Fibroblast of lung (primary cell): ENCODE measurements around the gene KRT74. TPM values are rescaled to one million over a fixed set of nuclear protein-coding genes. Genes with fewer than 3 reads are reported as not detected.
"Not testable (repeated sequence)": the region's sequence is repeated elsewhere in the genome, so short reads cannot be mapped to it uniquely, and the experiment has no call there.

Experiments
- DNase-seq, 2 donors: peaks; one replicate each; pipeline versions ENCODE4 v3.0.0 to v3.0.0-alpha.2; 2010; ENCODE audit warnings: low read depth in 2 of 2
- H2AFZ ChIP-seq: 2 replicates; pipeline ENCODE4 v1.5.1; 2012; ENCODE audit warnings: low read length, control low read depth, inconsistent platforms
- H3K27ac ChIP-seq: 2 replicates; pipeline ENCODE4 v1.5.1; 2011; ENCODE audit warnings: low read length, control low read depth; ENCODE audit not compliant: insufficient read depth
- H3K27me3 ChIP-seq: 2 replicates; pipeline ENCODE4 v1.5.1; 2011; ENCODE audit warnings: mild to moderate bottlenecking, low read length; ENCODE audit not compliant: control insufficient read depth, insufficient read depth
- H3K36me3 ChIP-seq: 2 replicates; pipeline ENCODE4 v1.5.1; 2011; ENCODE audit warnings: low read length; ENCODE audit not compliant: control insufficient read depth, insufficient read depth
- H3K4me1 ChIP-seq: 2 replicates; pipeline ENCODE4 v1.5.1; 2011; ENCODE audit warnings: low read length; ENCODE audit not compliant: control insufficient read depth, insufficient read depth; ENCODE audit errors: extremely low read depth
- H3K4me2 ChIP-seq: 2 replicates; pipeline ENCODE4 v1.5.1; 2011; ENCODE audit warnings: low read length, control low read depth; ENCODE audit not compliant: insufficient read depth; ENCODE audit errors: extremely low read depth
- H3K4me3 ChIP-seq, 4 experiments: fragments of 200-600 bp in 1 of 4; sonication (generic) in 1 of 4; replicated peaks in 1 of 4; 2 replicates each; pipeline ENCODE4 v1.5.1; 2011 to 2016; ENCODE audit warnings: low read length in 4 of 4, low read depth in 3 of 4, mild to moderate bottlenecking in 3 of 4, control low read depth in 2 of 4, inconsistent platforms in 1 of 4, mixed read lengths in 1 of 4; ENCODE audit not compliant: insufficient read depth in 1 of 4; ENCODE audit errors: control extremely low read depth in 1 of 4
- H3K79me2 ChIP-seq: 2 replicates; pipeline ENCODE4 v1.5.1; 2012; ENCODE audit warnings: mild to moderate bottlenecking, low read length, inconsistent platforms; ENCODE audit not compliant: control insufficient read depth, insufficient read depth
- H3K9ac ChIP-seq: 2 replicates; pipeline ENCODE4 v1.5.1; 2011; ENCODE audit warnings: mild to moderate bottlenecking, low read length, control low read depth; ENCODE audit not compliant: insufficient read depth
- H3K9me3 ChIP-seq: 2 replicates; pipeline ENCODE4 v1.5.1; 2012; ENCODE audit warnings: low read depth, low read length; ENCODE audit not compliant: control insufficient read depth, insufficient read depth
- H4K20me1 ChIP-seq: 2 replicates; pipeline ENCODE4 v1.5.1; 2011; ENCODE audit warnings: low read length; ENCODE audit not compliant: control insufficient read depth, insufficient read depth; ENCODE audit errors: extremely low read depth
- EZH2 ChIP-seq: IDR thresholded peaks from 2 replicates; pipeline ENCODE4 v1.5.1; 2012; ENCODE audit warnings: low read length, control low read depth, mild to moderate bottlenecking; ENCODE audit errors: missing control alignments
- polyA plus RNA-seq, 2 donors: library from polyadenylated mRNA; depleted of rRNA in 1 of 2; stranded (reverse) in 1 of 2; unstranded in 1 of 2; fragments of >200 nt; gene quantifications; 2 replicates each; pipeline ENCODE4 v1.2.1, GENCODE V29; 2011 to 2012; ENCODE audit warnings: missing spikeins in 1 of 2
- total RNA-seq: library from RNA; depleted of rRNA; stranded (reverse); fragments of >200 nt; gene quantifications from 2 replicates; pipeline ENCODE4 v1.2.1, GENCODE V29; 2014
- TF ChIP-seq, protein P1 (sequence below), 2 donors: IDR thresholded peaks in 1 of 2; conservative IDR thresholded peaks in 1 of 2; 1 replicate in 1 of 2; 2 replicates in 1 of 2; pipeline ENCODE4 v1.5.1; 2011 to 2012; ENCODE audit warnings: low read length in 2 of 2, control low read depth in 1 of 2, inconsistent platforms in 1 of 2, low read depth in 1 of 2, mild to moderate bottlenecking in 1 of 2

KRT74 gene
- total and polyA plus RNA-seq, 2 donors (not counting 1 experiment from before 2014, with no cell fraction given), result not detected

DNA sequence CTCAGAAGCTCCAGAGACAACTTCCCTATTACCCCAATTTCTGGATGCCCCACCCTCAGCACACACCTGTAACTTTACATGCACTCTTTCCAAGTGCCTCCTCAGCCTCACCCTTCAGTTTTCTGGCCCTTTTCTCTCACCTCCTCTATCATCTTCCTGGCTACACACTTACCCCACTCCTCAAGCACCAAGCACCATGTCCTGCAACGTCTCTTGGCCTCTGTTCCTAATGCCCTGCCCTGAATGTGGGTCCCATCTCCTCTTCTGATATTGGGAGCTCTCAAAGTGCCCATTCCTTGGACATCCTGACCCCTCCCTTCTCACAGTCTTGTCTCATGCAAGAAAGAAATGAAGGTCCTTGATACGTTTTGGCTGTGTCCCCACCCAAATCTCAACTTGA, 26.4 kb upstream of the KRT74 start:
- TF ChIP-seq EZH2, result no peak
- TF ChIP-seq, protein P1, sequence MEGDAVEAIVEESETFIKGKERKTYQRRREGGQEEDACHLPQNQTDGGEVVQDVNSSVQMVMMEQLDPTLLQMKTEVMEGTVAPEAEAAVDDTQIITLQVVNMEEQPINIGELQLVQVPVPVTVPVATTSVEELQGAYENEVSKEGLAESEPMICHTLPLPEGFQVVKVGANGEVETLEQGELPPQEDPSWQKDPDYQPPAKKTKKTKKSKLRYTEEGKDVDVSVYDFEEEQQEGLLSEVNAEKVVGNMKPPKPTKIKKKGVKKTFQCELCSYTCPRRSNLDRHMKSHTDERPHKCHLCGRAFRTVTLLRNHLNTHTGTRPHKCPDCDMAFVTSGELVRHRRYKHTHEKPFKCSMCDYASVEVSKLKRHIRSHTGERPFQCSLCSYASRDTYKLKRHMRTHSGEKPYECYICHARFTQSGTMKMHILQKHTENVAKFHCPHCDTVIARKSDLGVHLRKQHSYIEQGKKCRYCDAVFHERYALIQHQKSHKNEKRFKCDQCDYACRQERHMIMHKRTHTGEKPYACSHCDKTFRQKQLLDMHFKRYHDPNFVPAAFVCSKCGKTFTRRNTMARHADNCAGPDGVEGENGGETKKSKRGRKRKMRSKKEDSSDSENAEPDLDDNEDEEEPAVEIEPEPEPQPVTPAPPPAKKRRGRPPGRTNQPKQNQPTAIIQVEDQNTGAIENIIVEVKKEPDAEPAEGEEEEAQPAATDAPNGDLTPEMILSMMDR (conservative IDR thresholded peaks at IDR 0.05 in 1 of 2, IDR thresholded peaks at IDR 0.05 in 1 of 2; ENCODE audit: low read depth in 1 of 2, low read length in 2 of 2), result no peak
- no peaks in the 10 kb centered on the region for H3K79me2 ChIP-seq
- H3K4me2 ChIP-seq, result no peak overlapping the region
- no peak overlapping the region for H3K9ac ChIP-seq
- H3K9me3 ChIP-seq, result no peaks in the 10 kb centered on the region
- H3K27me3 ChIP-seq, result peaks cover 15% of the 10 kb centered on the region
- no peak for DNase-seq
- no peaks in the 10 kb centered on the region for H3K36me3 ChIP-seq
- no peaks in the 10 kb centered on the region for H4K20me1 ChIP-seq
- H3K4me1 ChIP-seq, result no peaks in the 10 kb centered on the region
- H3K27ac ChIP-seq, result no peak overlapping the region
- H3K4me3 ChIP-seq, result no peak overlapping the region
- H2AFZ ChIP-seq, result no peak overlapping the region

DNA sequence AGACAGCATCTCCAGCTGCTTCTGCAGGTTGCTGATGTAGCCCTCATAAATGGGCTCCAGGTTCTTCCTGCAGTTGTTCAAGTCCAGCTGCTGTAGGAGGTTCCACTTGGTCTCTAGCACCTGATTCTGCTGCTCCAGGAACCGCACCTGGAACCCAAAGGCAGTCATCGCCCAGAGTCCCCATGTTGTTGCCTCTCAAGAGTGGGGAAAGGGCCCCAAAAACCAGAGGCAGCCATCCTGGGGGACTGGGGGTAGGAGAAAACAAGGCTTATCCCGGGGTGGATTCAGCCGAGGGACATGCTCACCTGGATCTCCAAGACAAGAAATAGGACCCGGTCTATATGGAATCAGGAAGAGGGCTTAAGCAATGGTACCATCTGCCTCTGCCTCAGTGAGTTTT, 25.3 kb upstream of the KRT74 start:
- no peaks in the 10 kb centered on the region for H3K9me3 ChIP-seq
- no peak overlapping the region for H3K9ac ChIP-seq
- H3K27ac ChIP-seq, result no peak overlapping the region
- DNase-seq, result no peak
- H3K36me3 ChIP-seq, result no peaks in the 10 kb centered on the region
- H3K79me2 ChIP-seq, result no peaks in the 10 kb centered on the region
- H3K4me3 ChIP-seq, result no peak overlapping the region
- H3K27me3 ChIP-seq, result peaks cover 15% of the 10 kb centered on the region
- no peaks in the 10 kb centered on the region for H3K4me1 ChIP-seq
- TF ChIP-seq EZH2, result no peak
- TF ChIP-seq, protein P1 (conservative IDR thresholded peaks at IDR 0.05 in 1 of 2, IDR thresholded peaks at IDR 0.05 in 1 of 2; ENCODE audit: low read depth in 1 of 2, low read length in 2 of 2), result no peak
- no peaks in the 10 kb centered on the region for H4K20me1 ChIP-seq
- H3K4me2 ChIP-seq, result no peak overlapping the region
- no peak overlapping the region for H2AFZ ChIP-seq

DNA sequence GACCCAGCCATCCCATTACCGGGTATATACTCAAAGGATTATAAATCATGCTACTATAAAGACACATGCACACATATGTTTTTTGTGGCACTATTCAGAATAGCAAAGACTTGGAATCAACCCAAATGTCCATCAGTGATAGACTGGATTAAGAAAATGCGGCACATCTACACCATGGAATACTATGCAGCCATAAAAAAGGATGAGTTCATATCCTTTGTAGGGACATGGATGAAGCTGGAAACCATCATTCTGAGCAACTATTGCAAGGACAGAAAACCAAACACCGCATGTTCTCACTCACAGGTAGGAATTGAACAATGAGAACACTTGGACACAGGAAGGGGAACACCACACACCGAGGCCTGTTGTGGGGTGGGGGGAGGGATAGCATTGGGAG, 20.6 kb upstream of the KRT74 start:
- not testable (repeated sequence) for H3K9ac ChIP-seq, H3K27me3 ChIP-seq

DNA sequence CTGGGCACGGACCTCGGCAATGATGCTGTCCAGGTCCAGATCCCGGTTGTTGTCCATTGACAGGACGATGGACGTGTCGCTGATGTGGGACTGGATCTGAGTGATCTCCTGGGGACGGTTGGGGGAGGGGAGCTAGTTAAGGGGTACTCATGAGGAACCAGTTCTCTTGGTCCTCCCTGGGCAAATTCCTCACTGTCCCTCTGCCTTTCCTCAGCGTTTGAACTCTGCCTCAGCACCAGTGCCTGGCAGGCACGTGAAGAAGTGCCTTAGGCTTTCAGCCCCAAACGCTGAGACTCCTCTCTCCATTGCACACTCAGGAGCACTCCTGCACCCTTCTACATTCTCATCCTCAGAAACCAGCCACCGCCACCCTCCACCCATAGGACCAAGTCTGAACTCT, 17.9 kb upstream of the KRT74 start:
- TF ChIP-seq, protein P1 (conservative IDR thresholded peaks at IDR 0.05 in 1 of 2, IDR thresholded peaks at IDR 0.05 in 1 of 2; ENCODE audit: low read depth in 1 of 2, low read length in 2 of 2), result no peak
- no peak for TF ChIP-seq EZH2
- no peak overlapping the region for H3K4me2 ChIP-seq
- DNase-seq, result no peak

More for the DNA sequence above, 20.6 kb upstream of the KRT74 start:
- not testable (repeated sequence) for DNase-seq, H3K4me3 ChIP-seq, H3K27ac ChIP-seq, H3K36me3 ChIP-seq, H3K4me1 ChIP-seq, H3K79me2 ChIP-seq, H2AFZ ChIP-seq, H4K20me1 ChIP-seq, H3K4me2 ChIP-seq, H3K9me3 ChIP-seq

More for the DNA sequence above, 17.9 kb upstream of the KRT74 start:
- Histone ChIP-seq H3K9me3 (no peaks in the 10 kb centered on the region), H3K4me3 (no peak overlapping the region), H3K27me3 (no peaks in the 10 kb centered on the region), H3K36me3 (no peaks in the 10 kb centered on the region), H2AFZ (no peak overlapping the region), H4K20me1 (no peaks in the 10 kb centered on the region), H3K9ac (no peak overlapping the region), H3K27ac (no peak overlapping the region), H3K79me2 (no peaks in the 10 kb centered on the region), H3K4me1 (no peaks in the 10 kb centered on the region)
